Measurements from ENCODE around the gene SMYD3.

The SMYD3 gene

DNA sequence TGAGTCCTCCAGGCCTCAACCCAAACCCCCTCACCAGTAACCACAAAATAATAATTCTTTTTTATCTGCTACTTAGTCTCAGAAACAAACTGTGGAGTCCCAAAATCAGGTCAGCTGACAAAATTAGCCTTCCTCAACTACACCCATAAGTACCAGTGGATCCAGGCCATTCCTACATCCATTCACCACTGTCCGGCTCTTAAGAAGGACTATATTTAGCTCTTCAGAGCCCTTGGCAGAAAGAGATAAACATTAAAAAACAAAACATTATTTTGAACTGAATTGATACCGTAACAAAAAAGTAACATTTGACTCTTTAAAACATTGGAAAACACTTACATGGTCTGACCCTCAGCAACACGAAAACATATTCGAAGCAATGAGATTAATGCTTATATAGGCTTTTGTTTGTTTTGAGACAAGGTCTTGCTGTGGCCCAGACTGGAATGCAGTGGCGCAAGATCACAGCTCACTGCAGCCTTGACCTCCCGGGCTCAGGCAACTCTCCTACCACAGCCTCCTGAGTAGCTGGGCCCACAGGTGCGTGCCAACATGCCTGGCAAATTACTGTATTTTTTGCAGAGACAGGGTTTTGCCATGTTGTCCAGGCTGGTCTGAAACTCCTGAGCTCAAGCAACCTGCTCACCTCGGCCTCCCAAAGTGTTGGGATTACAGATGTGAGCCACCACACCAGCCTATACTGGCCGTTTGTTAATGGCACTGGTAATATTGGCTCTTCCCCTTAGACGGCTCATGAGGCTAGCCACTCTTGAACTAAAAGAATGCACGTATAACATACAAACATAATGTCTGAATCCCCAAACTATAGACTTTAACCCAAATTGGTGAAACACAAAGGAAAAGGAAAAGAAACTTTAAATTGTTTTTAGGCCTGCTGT is 330.7 kb downstream of the SMYD3 start:
- DNase-seq (ENCODE audit: low read depth in 2 of 2) = no peak

DNA sequence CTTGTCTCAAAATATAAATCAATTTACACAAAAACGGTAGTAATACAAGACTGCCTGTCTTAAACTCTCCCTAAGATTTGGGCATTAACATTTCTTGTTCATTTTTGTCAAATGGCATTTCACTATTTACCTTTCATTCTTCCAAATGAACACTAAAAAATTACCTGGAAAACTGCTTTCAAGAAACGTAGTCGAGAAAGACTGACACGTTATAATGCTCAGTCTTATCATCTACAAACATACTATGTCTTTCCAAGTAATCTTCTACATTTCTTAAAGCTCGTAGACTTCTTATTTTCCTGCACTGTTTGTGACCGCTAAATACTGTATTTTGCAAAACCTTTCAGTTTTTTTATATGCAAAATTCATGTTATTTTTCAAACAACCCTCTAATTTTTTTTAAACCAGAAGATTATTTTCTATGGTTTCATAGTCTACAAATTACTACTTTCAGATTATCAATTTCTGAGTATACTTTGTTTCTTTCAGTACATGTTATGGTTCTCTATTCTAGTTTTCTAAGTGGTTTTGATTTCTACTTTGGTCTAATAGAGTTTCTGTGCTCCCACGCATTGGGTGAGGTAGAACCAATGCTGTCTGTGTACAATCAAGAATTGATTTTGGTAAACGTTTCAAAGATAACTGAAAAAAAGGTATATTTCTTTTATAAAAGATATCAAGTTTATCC is 336.4 kb downstream of the SMYD3 start:
- no peak for DNase-seq (ENCODE audit: low read depth in 2 of 2)

DNA sequence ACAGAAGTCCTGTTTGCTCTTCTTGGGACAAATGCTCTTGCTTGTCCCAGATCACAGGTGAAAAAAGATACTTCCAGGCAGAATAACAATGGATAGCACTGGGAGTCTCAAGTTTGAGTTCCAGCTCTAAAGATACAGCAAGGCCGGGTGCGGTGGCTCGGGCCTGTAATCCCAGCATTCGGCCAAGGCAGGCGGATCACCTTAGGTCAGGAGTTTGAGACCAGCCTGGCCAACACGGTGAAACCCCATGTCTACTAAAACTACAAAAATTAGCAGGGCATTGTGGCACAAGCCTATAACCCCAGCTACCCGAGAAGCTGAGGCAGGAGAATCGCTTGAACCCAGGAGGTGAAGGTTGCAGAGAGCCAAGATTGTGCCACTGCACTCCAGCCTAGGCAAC is 337.6 kb downstream of the SMYD3 start:
- no peak for DNase-seq (ENCODE audit: low read depth in 2 of 2)

DNA sequence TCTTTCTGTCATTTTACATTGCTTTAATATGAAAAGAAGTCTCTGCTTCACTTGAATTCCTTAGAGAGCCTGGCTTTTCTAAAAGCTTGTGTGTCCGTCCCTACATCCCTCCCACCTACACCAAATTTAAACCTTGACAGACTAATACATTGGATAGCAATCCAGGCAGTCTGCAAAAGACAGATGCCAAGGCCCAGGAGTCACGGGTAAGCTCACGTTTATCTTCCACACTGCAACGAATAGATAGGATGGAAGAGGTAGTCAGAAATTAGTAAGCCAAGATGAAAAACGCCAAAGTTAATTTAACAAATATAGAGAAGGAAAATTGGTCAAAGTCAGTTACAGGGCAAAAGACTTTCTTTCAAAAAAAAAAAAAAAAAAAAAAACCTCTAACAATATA is 338.1 kb downstream of the SMYD3 start:
- DNase-seq (ENCODE audit: low read depth in 2 of 2) = no peak

DNA sequence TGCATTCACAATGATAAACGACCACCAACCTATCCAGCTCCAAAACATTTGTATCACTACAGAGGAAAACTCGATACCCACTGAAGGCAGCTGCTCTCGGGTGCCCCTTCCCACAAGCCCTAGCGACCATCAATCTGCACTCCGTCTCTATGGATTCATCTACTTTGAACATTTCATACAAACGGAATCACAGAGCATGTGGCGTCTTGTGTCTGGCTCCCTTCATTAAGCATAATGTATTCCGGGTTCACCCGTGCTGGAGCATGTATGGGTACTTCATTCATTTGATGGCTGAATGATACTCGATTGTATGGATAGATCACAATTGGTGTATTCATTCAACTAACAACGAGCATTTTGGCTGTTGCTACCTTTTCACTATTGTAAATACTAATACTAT is 340.2 kb downstream of the SMYD3 start:
- no peak for DNase-seq (ENCODE audit: low read depth in 2 of 2)

DNA sequence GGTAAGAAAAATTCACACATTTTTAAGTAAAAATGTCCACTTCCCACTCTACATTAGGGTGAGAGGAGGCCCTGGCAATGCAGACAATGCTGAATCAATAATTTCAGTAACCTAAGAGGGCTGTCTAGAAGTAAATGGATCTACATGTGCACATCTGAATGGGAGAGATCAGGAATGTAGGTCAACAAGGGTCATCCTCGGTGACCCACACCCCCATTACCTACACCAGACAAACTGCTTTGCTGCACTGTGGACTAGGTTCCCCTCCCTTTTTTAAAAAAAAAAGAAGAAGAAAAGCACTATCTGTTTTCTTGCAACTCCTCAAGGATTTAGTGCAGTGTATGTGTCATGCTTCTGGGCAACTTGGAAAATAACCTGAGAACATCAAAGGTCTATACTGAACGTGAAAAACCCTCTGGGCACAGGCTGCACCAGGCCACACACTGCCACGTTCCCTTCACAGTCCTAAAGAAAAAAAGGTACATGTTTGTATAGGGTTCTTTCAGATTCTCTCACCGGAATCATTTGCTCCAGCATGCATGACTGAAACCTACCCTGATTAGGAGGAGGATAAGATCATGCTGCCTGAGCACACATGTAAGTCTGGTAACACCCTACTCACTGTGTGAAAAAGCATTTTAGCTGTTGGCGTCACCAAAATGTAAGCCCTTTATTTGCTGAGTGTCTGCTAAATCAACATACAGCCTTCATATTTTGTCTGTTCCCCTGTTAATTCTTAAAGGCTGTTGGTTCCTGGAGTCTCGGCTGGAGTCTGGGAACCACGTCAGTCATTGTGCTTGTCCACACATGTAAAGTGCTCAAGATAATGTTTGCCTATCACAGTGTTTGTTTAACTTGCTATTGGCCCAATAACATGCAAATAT is 341.0 kb downstream of the SMYD3 start:
- DNase-seq (ENCODE audit: low read depth in 2 of 2) = no peak

DNA sequence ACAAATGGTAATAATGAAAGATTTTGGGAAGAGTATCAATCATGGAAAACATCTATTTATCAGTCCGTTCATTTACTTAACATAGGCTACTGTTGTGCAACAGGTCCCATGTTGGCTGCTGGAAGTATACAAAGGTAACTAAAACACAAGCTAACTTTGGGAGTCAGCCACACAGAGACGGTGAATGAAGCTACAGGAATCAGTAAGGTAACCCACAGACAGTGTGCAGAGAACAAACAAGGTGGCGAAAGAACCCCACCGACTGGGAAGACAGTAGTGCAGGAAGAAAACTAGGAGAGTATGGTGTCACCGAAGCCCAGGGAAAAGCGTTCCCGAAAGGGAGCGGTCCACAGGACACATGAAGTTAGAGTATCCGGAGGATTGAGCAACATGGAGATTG is 342.3 kb downstream of the SMYD3 start:
- no peak for DNase-seq (ENCODE audit: low read depth in 2 of 2)

DNA sequence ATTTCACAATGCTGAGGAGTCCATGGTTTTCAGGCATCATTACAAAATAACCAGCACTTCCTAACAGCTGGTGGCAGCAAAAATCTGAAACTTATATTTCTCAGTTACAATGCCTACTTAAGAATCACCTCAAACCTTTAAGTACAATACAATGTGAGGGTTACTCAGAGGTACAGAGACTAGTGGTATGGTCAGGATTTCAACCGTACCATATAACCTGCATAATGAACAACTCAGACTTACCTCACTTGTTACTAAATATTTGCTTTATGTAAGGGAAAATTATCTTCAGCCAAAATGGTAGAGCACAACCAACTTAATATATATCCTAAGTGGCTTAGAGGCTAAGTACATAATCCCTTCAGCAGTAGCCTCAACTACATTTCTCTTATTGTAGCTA is 344.5 kb downstream of the SMYD3 start:
- DNase-seq (ENCODE audit: low read depth in 2 of 2) = no peak

DNA sequence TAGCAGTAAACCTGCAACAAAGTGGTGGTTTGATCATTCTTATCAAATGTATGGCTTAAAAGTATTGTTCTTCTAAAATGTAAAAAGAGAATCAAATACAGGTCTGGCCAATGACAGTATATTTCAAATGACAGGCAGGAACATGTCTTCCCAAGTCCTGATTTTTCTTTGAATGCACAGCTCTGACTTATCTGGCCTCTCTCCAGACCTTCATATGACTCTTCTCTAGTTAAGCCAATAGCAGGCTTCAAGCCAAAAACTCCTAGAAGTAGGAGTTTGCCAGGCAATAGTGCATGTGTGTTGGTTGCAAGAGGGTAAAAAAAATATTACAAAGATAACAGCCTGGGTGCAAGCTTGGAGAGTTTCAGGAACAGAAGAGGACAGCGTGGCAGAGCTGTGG is 345.5 kb downstream of the SMYD3 start:
- no peak for DNase-seq (ENCODE audit: low read depth in 2 of 2)

DNA sequence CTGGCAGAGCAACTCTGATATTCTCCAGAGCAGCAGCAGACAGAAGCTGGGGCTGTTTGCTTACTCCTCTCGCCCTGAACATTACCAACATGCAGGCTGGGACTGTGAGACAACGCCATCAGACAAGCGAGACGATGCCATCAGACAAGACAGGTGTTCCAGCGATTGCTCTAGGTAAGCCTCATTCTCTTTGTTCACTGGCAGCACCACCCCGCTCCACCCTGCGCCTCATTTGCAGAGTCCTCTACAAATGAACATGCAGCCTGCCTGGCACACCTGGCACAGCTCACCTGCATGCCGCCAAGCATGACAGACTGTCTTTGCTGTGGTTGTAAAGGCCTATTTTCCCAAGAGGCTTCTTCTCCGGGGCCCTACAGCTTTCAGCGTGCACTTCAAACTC is 346.2 kb downstream of the SMYD3 start:
- DNase-seq (ENCODE audit: low read depth in 2 of 2) = no peak

DNA sequence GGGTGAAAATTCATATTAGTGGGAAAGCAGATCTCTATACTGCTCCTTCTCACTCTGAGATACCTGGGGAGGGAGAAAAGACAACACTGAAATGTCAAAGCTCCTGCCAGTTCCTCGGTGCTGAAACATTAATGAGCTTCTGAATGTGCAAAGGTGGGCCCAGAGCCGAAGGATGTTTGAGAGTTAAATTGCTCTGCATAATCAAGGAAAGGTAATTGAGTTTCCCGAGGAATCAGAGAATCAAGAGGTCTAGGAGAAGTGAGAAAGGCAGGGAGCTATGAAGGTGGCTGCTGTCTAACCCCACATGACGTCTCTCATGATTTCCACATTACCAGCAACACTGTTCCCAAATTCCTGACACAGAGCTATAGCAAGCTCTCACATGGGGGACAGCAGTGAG is 346.7 kb downstream of the SMYD3 start:
- DNase-seq (ENCODE audit: low read depth in 2 of 2) = no peak

DNA sequence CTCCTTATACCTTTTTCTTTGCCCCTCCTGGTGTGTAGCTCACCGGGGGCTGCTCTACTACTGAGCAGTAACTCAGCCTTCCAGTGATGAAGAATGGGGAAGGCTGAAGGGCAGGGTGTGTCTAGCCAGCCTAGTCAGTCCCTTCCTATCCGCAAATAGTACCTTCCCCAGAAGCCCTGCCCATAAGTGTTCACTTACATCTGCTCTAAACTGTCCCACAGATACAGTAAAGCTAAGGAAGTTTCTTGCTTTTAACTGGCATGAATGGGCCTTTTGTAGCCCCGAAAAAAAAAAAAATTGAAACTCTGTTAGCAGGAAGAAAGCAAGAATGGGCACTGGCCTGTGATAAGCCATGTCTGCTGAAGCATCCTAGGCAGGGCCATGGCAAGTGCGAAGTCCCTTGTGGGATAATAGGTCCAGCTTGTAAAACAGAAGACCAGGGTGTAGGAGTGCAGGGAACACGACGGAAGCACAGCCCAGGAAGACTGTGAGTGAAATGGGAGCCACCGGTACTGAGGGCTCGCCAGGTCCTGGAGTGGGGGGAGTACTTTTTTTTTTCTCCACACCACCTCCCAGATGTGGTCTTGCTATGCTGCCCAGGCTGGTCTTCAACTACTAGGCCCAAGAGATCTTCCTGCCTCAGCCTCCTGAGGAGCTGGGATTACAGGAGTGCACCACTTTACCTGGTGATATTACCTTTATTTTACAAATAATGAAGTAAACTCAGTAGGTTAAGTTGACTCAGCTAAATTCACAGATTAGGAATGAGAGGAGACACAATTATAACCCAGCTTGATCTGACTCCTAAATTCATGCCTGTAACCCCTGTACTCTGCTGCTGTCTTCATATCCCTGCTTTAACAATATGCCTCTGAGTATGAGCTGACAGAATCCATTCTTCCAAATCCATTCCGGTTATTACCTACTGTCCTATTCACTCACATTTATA is 347.5 kb downstream of the SMYD3 start:
- DNase-seq (ENCODE audit: low read depth in 2 of 2) = no peak

DNA sequence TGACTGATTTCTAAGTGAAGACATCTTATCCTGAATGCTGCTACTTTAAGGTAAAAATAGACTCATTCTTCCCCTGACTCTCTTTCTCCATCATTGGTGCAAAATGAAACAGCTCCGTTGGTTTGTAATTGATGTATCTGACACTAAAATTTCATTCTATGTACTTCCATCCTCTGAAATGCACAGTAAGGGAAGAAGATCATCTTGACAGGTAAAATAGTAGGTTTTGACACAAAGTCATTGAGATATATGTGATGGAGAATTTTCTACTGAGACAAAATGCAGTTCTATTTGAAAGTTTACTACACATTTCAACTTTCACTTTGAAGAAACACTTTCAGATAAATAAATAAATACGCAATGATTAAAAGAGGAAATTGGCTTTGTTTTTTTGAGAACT is 348.9 kb downstream of the SMYD3 start:
- no peak for DNase-seq (ENCODE audit: low read depth in 2 of 2)

DNA sequence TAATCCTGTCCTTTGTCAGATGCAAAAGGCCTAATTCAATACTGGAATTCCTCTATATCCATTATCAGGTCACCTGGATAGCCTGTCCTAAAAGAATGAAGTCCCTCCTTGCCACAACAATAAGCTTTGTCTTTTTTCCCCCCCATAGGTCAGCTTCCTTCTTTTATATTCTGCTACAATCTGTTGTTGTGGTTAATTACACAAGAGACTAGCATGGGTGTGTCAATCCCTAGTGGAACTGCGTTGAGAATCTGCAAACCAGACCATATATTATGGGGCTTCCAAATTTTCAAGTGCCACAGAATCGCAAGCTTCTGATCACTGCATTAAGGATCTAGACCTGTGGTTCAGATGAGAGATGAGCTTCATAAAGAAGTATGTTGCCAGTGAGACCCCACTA is 349.6 kb downstream of the SMYD3 start:
- no peak for DNase-seq (ENCODE audit: low read depth in 2 of 2)

DNA sequence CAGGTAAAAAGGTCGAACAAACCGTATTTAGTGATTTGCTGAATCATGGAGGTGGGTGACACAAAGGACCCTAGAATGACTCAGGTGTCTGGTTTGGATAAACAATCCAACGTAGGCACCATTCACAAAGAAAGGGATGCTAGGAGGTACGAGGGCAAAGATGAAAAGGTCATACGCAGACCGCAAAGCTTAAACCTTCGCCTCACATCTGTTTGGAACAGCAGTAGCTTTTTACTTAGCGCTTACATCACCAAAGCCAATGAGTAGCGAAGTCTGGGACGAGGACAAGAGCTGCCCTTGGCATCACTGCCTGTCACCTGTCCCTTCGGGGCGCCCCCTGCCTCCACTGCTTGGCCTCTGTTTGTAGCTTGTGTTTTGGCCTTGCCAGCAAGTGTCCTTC is 350.2 kb downstream of the SMYD3 start:
- no peak for DNase-seq (ENCODE audit: low read depth in 2 of 2)

DNA sequence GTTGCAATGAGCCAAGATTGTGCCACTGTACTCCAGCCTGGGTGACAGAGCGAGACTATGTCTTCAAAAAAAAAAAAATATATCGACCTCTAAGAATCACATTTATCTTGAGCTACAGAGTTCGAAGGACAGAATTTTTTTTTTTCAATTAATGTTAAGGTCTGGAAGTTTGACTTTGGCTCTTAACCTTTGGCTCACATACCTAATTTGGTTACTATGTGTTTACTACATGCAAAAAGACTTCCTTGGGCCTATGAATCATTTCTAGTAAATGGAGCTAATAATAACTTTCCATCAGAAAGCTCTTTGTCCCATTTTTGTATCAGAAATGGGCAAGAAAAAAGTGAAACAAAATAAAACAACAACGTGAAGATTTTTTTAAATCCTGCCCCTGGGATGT is 351.2 kb downstream of the SMYD3 start:
- DNase-seq (ENCODE audit: low read depth in 2 of 2) = no peak

DNA sequence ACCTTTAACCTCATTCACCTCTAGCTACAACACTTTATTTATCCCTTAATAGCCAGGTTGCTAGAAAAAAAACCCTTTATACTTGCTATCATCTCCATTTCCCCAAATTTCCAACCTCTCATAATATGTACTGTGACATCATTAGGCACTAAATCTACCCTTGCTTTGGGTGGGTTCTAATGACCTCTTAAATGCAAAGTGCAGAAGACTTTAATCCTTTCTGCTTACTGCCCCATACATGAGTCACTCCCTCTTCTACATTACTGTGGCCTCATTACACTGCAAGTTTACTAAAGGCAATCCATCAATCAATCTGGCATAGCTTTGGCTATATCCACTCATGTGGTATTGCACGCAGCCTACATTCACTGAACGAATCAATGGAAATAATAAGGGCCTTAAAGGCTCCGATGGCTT is 353.3 kb downstream of the SMYD3 start:
- no peak for DNase-seq (ENCODE audit: low read depth in 2 of 2)

DNA sequence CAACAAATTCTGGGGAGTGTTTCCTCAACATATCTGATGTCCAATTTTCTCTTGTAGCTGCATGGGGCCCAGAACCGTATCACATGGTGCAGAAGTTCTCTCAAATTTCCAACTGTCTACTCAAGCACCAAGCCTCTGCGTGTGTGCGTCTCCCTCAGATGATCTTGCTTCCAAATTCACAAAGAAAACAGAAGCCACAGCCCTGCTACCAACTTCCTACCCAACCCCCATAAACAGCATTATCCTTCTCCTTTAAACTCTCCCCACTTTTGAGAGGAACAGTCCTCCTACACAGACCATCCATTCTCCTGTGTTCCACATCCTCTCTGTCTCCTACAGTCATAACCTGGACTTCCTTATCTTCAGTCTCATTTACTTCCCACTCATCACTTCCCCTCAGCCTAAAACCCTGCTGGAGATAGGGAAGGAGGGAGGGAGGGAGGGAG is 354.1 kb downstream of the SMYD3 start:
- no peak for DNase-seq (ENCODE audit: low read depth in 2 of 2)

DNA sequence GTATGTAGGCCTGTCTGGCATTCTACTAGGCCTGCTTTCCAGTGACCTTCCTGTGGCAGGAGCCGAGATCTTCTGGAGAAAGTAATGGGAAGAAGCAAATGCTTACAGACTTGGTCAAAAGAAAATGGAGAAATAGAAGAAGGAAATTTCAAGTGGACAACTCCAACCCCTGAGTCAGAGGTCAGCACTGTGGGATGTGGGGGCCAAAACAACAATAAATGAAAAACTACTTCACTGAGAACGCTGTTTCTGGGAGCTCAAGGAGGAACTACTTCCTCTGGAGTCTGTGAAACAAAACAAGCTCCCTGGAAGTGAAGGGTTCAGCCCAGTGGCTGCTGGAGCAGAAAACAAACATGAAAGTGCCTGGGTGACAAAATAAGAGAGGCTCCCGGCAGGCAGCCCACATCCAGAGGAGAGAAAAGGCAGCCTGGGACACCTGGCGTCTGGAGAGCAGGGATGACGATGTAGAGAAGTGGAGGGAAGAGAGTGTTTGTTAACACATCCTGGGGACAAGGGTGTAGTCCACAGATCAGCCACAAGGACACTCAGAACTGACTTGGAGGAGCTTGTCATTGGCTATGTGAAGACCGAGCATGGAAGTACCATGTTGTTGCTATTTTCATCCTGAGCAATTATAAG is 355.2 kb downstream of the SMYD3 start:
- no peak for DNase-seq (ENCODE audit: low read depth in 2 of 2)

DNA sequence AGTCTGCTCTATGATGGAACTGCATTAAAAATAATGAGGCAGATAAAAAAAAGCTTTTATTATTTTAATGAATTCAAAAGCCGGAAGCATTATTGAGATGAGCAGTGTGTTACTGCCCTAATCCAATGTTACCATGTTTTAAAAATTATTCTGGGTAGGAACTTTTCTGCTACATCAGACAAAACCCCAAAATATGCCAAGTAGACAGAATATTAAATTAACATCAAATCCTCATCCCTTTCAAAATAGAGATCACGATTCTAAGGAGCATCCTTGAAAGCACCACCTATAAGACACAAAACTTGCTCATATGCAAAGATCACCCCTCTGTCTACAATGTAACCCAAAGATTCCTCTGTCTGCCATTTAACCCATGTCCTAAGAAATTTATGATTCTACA is 357.5 kb downstream of the SMYD3 start:
- DNase-seq (ENCODE audit: low read depth in 2 of 2) = no peak

Data from activated CD8-positive, alpha-beta memory T cell treated with anti-CD3 and anti-CD28 coated beads for 4 hours (primary cell).